Upper lobe of left lung (tissue), 6 donors: ENCODE measurements around the gene FBXL17. TPM values are rescaled to one million over a fixed set of nuclear protein-coding genes. Genes with fewer than 3 reads are reported as not detected.
"Not testable (repeated sequence)": the region's sequence is repeated elsewhere in the genome, so short reads cannot be mapped to it uniquely, and the experiment has no call there.

Source experiments
- ATAC-seq, 2 donors: fragments of 200-7000 bp; cut with Tn5 transposase; one replicate each; pipeline ENCODE4 v1.9.1; 2022; ENCODE audit warnings: mild to moderate bottlenecking in 2 of 2, moderate library complexity in 2 of 2; ENCODE audit not compliant: low FRiP score in 2 of 2
- DNase-seq, 2 donors: peaks; one replicate each; pipeline ENCODE4 v3.0.0-alpha.2; 2019 to 2020
- H3K27ac ChIP-seq, 4 donors: fragments of 200-600 bp; sonication (generic); one replicate each; pipeline ENCODE4 v1.5.1; 2016 to 2019
- H3K27me3 ChIP-seq, 4 donors: fragments of 200-600 bp; sonication (generic); one replicate each; pipeline ENCODE4 v1.5.1; 2017 to 2019
- H3K36me3 ChIP-seq, 4 donors: fragments of 200-600 bp; sonication (generic); one replicate each; pipeline ENCODE4 v1.5.1; 2016 to 2019
- H3K4me1 ChIP-seq, 4 donors: fragments of 200-600 bp; sonication (generic); one replicate each; pipeline ENCODE4 v1.5.1; 2018 to 2019
- H3K4me3 ChIP-seq, 4 donors: fragments of 200-600 bp; sonication (generic); one replicate each; pipeline ENCODE4 v1.5.1; 2017 to 2019; ENCODE audit warnings: mild to moderate bottlenecking in 2 of 4, moderate library complexity in 1 of 4
- H3K9me3 ChIP-seq, 4 donors: fragments of 200-600 bp; sonication (generic); one replicate each; pipeline ENCODE4 v1.5.1; 2018 to 2019
- EP300 ChIP-seq, 4 donors: sonication (generic); formaldehyde crosslinking; IDR thresholded peaks; one replicate each; pipeline ENCODE4 v1.5.1; 2017; ENCODE audit warnings: antibody characterized with exemption in 4 of 4, control low read depth in 2 of 4
- POLR2A ChIP-seq, 4 donors: fragments of 450-650 bp; IDR thresholded peaks; one replicate each; pipeline ENCODE4 v1.5.1; 2016 to 2017; ENCODE audit warnings: antibody characterized with exemption in 4 of 4, mild to moderate bottlenecking in 2 of 4
- POLR2AphosphoS5 ChIP-seq, 2 donors: sonication (generic); formaldehyde crosslinking; IDR thresholded peaks; one replicate each; pipeline ENCODE4 v1.5.1; 2017; ENCODE audit warnings: antibody characterized with exemption in 2 of 2
- WGBS, 2 donors: methylation state at CpG; one replicate each; pipeline ENCODE4 v1.1.5; 2017 to 2018; 5-methylcytosine and 5-hydroxymethylcytosine counted together
- total RNA-seq, 6 donors: library from RNA; depleted of rRNA in 4 of 6; stranded (reverse); fragments of >200 nt in 4 of 6; gene quantifications; one replicate each; pipeline versions ENCODE4 v1.1.0 to v1.2.1, GENCODE V29; 2016 to 2021
- TF ChIP-seq, protein P1 (sequence below), 6 experiments: fragments of 450-650 bp in 4 of 6; fragments of 200-600 bp in 2 of 6; sonication (generic) in 2 of 6; IDR thresholded peaks; one replicate each; pipeline ENCODE4 v1.5.1; 2016 to 2019; ENCODE audit warnings: antibody characterized with exemption in 6 of 6
- donor health status: DM: no; HTN: no; CAD: no; lungs with moderate emphysema.
- donor health status: DM: no; HTN: yes; CAD: no; lungs with severe emphysema.

The FBXL17 gene
- total RNA-seq, 6 donors from 2014 or later = 10.0 to 47.1 (median 16.9) TPM

DNA sequence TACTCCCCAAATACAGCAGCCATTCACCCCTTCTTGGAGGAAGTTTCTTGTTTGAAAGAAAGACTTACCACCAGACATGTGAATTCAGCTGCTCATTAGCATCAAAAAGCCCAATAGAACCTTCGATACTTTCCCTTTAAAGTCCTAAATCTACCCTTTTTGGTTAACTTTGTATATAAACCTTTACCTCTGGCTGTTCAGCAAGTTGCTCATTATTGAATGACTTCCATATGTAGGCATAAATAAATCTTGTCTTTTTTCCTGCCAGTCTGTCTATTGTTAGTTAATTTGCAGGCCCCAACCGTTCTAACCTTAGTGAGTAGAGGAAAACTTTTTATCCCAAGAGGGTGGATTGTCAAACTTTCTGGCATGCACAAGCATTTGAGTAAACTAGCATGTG lies 27.9 kb upstream of the FBXL17 start:
- H3K9me3 ChIP-seq = no peaks in the 10 kb centered on the region
- WGBS, 2 donors = 48 to 50% methylated on average over 2 of the region's 2 CpGs
- no peak for ATAC-seq
- no peaks in the 10 kb centered on the region for H3K4me1 ChIP-seq
- H3K27ac ChIP-seq = no peak overlapping the region
- no peak overlapping the region for H3K4me3 ChIP-seq
- no peaks in the 10 kb centered on the region for H3K36me3 ChIP-seq
- TF ChIP-seq POLR2A (IDR thresholded peaks at IDR 0.05) (no peak), EP300 (IDR thresholded peaks at IDR 0.05) (no peak), POLR2AphosphoS5 (IDR thresholded peaks at IDR 0.05) (no peak)
- TF ChIP-seq, protein P1, sequence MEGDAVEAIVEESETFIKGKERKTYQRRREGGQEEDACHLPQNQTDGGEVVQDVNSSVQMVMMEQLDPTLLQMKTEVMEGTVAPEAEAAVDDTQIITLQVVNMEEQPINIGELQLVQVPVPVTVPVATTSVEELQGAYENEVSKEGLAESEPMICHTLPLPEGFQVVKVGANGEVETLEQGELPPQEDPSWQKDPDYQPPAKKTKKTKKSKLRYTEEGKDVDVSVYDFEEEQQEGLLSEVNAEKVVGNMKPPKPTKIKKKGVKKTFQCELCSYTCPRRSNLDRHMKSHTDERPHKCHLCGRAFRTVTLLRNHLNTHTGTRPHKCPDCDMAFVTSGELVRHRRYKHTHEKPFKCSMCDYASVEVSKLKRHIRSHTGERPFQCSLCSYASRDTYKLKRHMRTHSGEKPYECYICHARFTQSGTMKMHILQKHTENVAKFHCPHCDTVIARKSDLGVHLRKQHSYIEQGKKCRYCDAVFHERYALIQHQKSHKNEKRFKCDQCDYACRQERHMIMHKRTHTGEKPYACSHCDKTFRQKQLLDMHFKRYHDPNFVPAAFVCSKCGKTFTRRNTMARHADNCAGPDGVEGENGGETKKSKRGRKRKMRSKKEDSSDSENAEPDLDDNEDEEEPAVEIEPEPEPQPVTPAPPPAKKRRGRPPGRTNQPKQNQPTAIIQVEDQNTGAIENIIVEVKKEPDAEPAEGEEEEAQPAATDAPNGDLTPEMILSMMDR (IDR thresholded peaks at IDR 0.05) = no peak
- DNase-seq = no peak
- no peaks in the 10 kb centered on the region for H3K27me3 ChIP-seq

DNA sequence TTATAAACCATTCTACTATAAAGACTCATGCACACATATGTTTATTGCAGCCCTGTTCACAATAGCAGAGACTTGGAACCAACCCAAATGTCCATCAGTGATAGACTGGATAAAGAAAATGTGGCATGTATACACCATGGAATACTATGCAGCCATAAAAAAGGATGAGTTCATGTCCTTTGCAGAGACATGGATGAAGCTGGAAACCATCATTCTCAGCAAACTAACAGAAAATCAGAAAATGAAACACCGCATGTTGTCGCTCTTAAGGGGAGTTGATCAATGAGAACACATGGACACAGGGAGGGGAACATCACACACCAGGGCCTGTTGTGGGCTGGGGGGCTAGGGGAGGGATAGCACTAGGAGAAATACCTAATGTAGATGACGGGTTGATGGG lies 23.3 kb upstream of the FBXL17 start:
- DNase-seq, ATAC-seq, H3K4me3 ChIP-seq, H3K27me3 ChIP-seq, H3K27ac ChIP-seq, H3K36me3 ChIP-seq, H3K4me1 ChIP-seq, H3K9me3 ChIP-seq: not testable (repeated sequence)
- WGBS, 2 donors = 92 to 98% methylated on average over 3 of the region's 3 CpGs

DNA sequence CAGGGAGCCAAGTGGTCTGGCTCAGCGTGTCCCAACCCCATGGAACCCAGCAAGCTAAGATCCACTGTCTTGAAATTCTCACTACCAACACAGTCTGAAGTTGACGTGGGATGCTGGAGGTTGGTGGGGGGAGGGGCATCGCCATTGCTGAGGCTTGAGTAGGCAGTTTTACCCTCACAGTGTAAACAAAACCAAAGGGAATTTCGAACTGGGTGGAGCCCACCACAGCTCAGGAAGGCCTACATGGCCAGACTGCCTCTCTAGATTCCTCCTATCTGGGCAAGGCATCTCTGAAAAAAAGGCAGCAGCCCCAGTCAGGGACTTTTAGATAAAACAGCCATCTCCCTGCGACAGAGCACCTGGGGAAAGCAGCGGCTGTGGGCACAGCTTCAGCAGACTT lies 17.1 kb upstream of the FBXL17 start:
- Histone ChIP-seq H3K4me1 (no peaks in the 10 kb centered on the region), H3K9me3 (peaks cover 0 to 4% (median 0%) of the 10 kb centered on the region in 4 donors), H3K27me3 (no peaks in the 10 kb centered on the region), H3K27ac (no peak overlapping the region), H3K36me3 (no peaks in the 10 kb centered on the region), H3K4me3 (no peak overlapping the region)
- ATAC-seq (no peak), DNase-seq (no peak)
- 56 to 81% methylated on average over 6 of the region's 6 CpGs for WGBS, 2 donors
- TF ChIP-seq POLR2A (IDR thresholded peaks at IDR 0.05) (no peak), EP300 (IDR thresholded peaks at IDR 0.05) (no peak), POLR2AphosphoS5 (IDR thresholded peaks at IDR 0.05) (no peak)
- TF ChIP-seq, protein P1 (IDR thresholded peaks at IDR 0.05) = no peak

DNA sequence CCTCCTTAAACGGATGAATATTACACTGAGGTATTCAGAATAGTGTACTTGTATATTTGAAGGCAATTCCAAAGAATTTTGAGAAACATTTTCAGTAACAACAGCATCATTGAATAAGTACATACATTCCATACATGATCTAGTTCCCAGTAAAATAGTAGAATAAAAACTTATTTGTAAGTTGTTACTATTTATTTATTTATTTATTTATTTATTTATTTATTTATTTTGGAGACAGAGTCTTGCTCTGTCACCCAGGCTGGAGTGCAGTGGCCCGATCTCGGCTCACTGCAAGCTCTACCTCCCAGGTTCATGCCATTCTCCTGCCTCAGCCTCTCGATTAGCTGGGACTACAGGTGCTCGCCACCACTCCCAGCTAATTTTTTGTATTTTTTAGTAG lies 14.9 kb upstream of the FBXL17 start:
- not testable (repeated sequence) for H3K36me3 ChIP-seq, H3K4me1 ChIP-seq, ATAC-seq, H3K27ac ChIP-seq, DNase-seq, H3K9me3 ChIP-seq, H3K27me3 ChIP-seq, H3K4me3 ChIP-seq
- 87 to 95% methylated on average over 5 of the region's 5 CpGs for WGBS, 2 donors

DNA sequence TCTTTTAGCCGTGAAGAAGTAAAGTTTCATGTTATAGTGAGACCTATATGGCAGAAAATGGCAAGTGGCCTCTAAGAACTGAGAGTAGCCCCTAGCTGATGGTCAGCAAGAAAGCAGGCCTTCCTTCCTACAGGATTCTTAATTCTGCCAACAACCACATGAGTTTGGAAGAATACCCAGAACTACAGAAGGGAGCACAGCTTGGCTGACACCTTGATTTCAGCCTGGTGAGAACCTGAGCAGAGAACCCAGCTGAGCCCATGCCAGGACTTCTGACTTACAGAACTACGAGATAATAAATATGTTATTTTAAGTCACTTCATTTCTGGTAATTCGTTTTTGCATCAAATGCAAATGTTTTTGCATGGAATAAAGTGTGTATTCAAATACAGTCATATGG lies 5.9 kb upstream of the FBXL17 start:
- H3K27ac ChIP-seq = no peak overlapping the region
- 77 to 82% methylated on average over 3 of the region's 3 CpGs for WGBS, 2 donors
- no peaks in the 10 kb centered on the region for H3K9me3 ChIP-seq
- DNase-seq (no peak), ATAC-seq (no peak)
- TF ChIP-seq, protein P1 (IDR thresholded peaks at IDR 0.05) = no peak
- TF ChIP-seq POLR2AphosphoS5 (IDR thresholded peaks at IDR 0.05) = no peak
- TF ChIP-seq POLR2A (IDR thresholded peaks at IDR 0.05) = no peak
- no peak for TF ChIP-seq EP300 (IDR thresholded peaks at IDR 0.05)
- H3K4me3 ChIP-seq = no peak overlapping the region
- no peaks in the 10 kb centered on the region for H3K36me3 ChIP-seq
- H3K4me1 ChIP-seq = peaks cover 0 to 8% (median 4%) of the 10 kb centered on the region in 4 donors
- H3K27me3 ChIP-seq = no peaks in the 10 kb centered on the region

DNA sequence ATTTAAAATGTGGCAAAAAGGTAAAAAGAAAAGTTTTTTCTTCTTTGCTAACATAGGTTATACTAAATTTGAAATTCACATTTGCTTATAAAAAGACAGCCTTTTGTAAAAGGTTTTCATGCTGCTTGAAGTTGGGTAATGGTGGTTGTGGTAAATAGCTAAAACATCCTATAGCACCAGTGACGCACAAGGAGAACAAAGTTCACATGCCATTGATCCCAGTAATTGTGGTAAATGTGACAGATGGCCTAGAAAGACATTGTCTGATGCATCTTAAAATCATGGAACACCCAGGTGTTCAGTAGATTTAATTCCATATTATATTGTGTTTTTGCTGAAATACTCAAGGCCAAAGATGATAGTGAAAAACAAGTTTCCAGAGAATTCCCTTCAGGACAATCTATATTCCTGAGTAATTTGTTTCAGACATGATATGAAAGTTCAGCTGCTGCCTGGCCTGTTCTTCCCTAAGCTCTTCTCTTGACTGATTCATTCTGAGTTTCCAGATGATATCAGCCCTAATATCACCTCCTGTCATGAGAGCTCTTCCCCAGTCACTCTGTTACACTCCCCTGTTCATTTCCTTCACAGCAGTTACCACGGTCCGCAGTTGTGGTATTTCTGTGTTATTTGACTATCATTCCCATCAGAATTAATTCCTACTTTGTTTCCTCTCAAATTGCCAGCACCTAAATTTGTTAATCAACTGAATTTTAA lies 4.6 kb upstream of the FBXL17 start:
- H3K4me3 ChIP-seq = no peak overlapping the region
- H3K9me3 ChIP-seq = no peaks in the 10 kb centered on the region
- no peaks in the 10 kb centered on the region for H3K36me3 ChIP-seq
- no peak for TF ChIP-seq POLR2AphosphoS5 (IDR thresholded peaks at IDR 0.05)
- TF ChIP-seq, protein P1 (IDR thresholded peaks at IDR 0.05) = no peak
- TF ChIP-seq EP300 (IDR thresholded peaks at IDR 0.05) = no peak
- no peak for TF ChIP-seq POLR2A (IDR thresholded peaks at IDR 0.05)
- ATAC-seq (no peak), DNase-seq (no peak)
- no peaks in the 10 kb centered on the region for H3K27me3 ChIP-seq
- H3K4me1 ChIP-seq = peaks cover 0 to 10% (median 4%) of the 10 kb centered on the region in 4 donors
- WGBS, 2 donors = 84 to 87% methylated on average over 3 of the region's 3 CpGs
- H3K27ac ChIP-seq = no peak overlapping the region
